GM23248 (cell line): ENCODE data around the gene IFT80. TPM values are rescaled to one million over a fixed set of nuclear protein-coding genes. Genes with fewer than 3 reads are reported as not detected.
A peak's percentile ranks its signal among the peaks of the same experiment; 100 is the strongest.

ENCODE experiments used
- DNase-seq: peaks from one replicate; pipeline ENCODE4 v3.0.0-alpha.2; 2015
- H2AFZ ChIP-seq: fragments of 200-600 bp; sonication (generic); 2 replicates; pipeline ENCODE4 v1.6.1; 2016; ENCODE audit warnings: antibody characterized with exemption
- H3F3A ChIP-seq: fragments of 200-600 bp; sonication (generic); 2 replicates; pipeline ENCODE4 v1.6.1; 2016; ENCODE audit warnings: mild to moderate bottlenecking, antibody characterized with exemption, mixed run types; ENCODE audit not compliant: insufficient read depth
- H3K27ac ChIP-seq: fragments of 200-600 bp; sonication (generic); 2 replicates; pipeline ENCODE4 v1.5.1; 2016; ENCODE audit warnings: mild to moderate bottlenecking
- H3K27me3 ChIP-seq: fragments of 200-600 bp; sonication (generic); replicated peaks from 2 replicates; pipeline ENCODE4 v1.6.1; 2016; ENCODE audit warnings: mild to moderate bottlenecking; ENCODE audit not compliant: insufficient read depth
- H3K36me3 ChIP-seq: fragments of 200-600 bp; sonication (generic); 2 replicates; pipeline ENCODE4 v1.6.1; 2016; ENCODE audit warnings: low read depth, mild to moderate bottlenecking
- H3K4me1 ChIP-seq: fragments of 200-600 bp; sonication (generic); 2 replicates; pipeline ENCODE4 v1.6.1; 2016; ENCODE audit warnings: mild to moderate bottlenecking; ENCODE audit not compliant: insufficient read depth
- H3K4me2 ChIP-seq: fragments of 200-600 bp; sonication (generic); one replicate; pipeline ENCODE4 v1.6.1; 2016; ENCODE audit warnings: mild to moderate bottlenecking; ENCODE audit not compliant: unreplicated experiment
- H3K4me3 ChIP-seq: fragments of 200-600 bp; sonication (generic); 2 replicates; pipeline ENCODE4 v1.5.1; 2016; ENCODE audit warnings: mild to moderate bottlenecking
- H3K79me2 ChIP-seq: fragments of 200-600 bp; sonication (generic); 2 replicates; pipeline ENCODE4 v1.6.1; 2016; ENCODE audit warnings: mild to moderate bottlenecking; ENCODE audit not compliant: insufficient read depth
- H3K9ac ChIP-seq: fragments of 200-600 bp; sonication (generic); 2 replicates; pipeline ENCODE4 v1.6.1; 2016; ENCODE audit warnings: mild to moderate bottlenecking
- H3K9me2 ChIP-seq: fragments of 200-600 bp; sonication (generic); 2 replicates; pipeline ENCODE4 v1.6.1; 2016; ENCODE audit warnings: mixed run types, mild to moderate bottlenecking, moderate library complexity; ENCODE audit not compliant: insufficient read depth
- H3K9me3 ChIP-seq: fragments of 200-600 bp; sonication (generic); one replicate; pipeline ENCODE4 v1.6.1; 2017; ENCODE audit warnings: low read depth
- H4K20me1 ChIP-seq: fragments of 200-600 bp; sonication (generic); 2 replicates; pipeline ENCODE4 v1.6.0; 2016; ENCODE audit not compliant: insufficient read depth
- EZH2 ChIP-seq: fragments of 200-600 bp; sonication (generic); IDR thresholded peaks from 2 replicates; pipeline ENCODE4 v1.6.1; 2018; ENCODE audit warnings: antibody characterized with exemption, mild to moderate bottlenecking; ENCODE audit not compliant: insufficient read depth, poor library complexity, severe bottlenecking
- EZH2phosphoT487 ChIP-seq: fragments of 200-600 bp; sonication (generic); IDR thresholded peaks from 2 replicates; pipeline ENCODE4 v1.6.1; 2018; ENCODE audit warnings: antibody characterized with exemption, moderate library complexity, mild to moderate bottlenecking, low read depth; ENCODE audit not compliant: insufficient read depth
- WGBS, 2 experiments: methylation state at CpG; one replicate each; pipeline ENCODE4 v1.1.6; 2015 to 2017; ENCODE audit warnings: low lambda C conversion rate in 2 of 2, low coverage in 1 of 2; ENCODE audit errors: missing lambda C conversion rate in 2 of 2; 5-methylcytosine and 5-hydroxymethylcytosine counted together
- in situ Hi-C: fragments of 300-500 bp; cut with MboI; formaldehyde crosslinking; loops from 2 replicates; pipeline ENCODE4 v1.15.0; 2020
- polyA plus RNA-seq: library from polyadenylated mRNA; unstranded; fragments of >200 nt; fragmentation: Nextera tagmentation; extraction: Ambion mirVana; gene quantifications from 2 replicates; pipeline ENCODE4 v1.2.1, GENCODE V29; 2016
- total RNA-seq: library from RNA; depleted of rRNA; stranded (reverse); fragments of >200 nt; shearing (Covaris generic); gene quantifications from 2 replicates; pipeline ENCODE4 v1.2.3, GENCODE V29; 2014

Gene IFT80
- total and polyA plus RNA-seq, 2 experiments from 2014 or later = 19.8 to 48.4 TPM

GRCh38 chr3:160412477-160412876, 13.5 kb upstream of the IFT80 start:
- Histone ChIP-seq H3K9me3 (no peaks in the 10 kb centered on the region), H3K4me1 (no peaks in the 10 kb centered on the region), H2AFZ (no peak overlapping the region), H3K79me2 (peaks cover 89% of the 10 kb centered on the region), H3K9ac (no peak overlapping the region), H3K4me2 (no peak overlapping the region), H3K9me2 (no peaks in the 10 kb centered on the region), H3K36me3 (peaks cover 50% of the 10 kb centered on the region), H4K20me1 (no peaks in the 10 kb centered on the region), H3F3A (0 out of 2 replicates have a peak, but pooled peaks cover 11% of the 10 kb centered on the region), H3K27me3 (no peaks in the 10 kb centered on the region), H3K4me3 (no peak overlapping the region), H3K27ac (no peak overlapping the region)
- 92 to 97% methylated on average over 1 of the region's 1 CpG for WGBS, 2 experiments
- no peak for TF ChIP-seq EZH2phosphoT487
- TF ChIP-seq EZH2 = no peak
- DNase-seq = no peak
- in situ Hi-C loops = no loop called here

GRCh38 chr3:160409812-160410610, 11.0 kb upstream of the IFT80 start:
- no peak overlapping the region for H3K4me3 ChIP-seq
- TF ChIP-seq EZH2 = no peak

GRCh38 chr3:160403796-160404470, 4.9 kb upstream of the IFT80 start:
- no peaks in the 10 kb centered on the region for H4K20me1 ChIP-seq
- H3K36me3 ChIP-seq = peaks cover 32% of the 10 kb centered on the region; the same call in 1 of the 2 replicates
- H3K27me3 ChIP-seq = no peaks in the 10 kb centered on the region
- no peaks in the 10 kb centered on the region for H3K9me2 ChIP-seq
- TF ChIP-seq EZH2 = no peak
- no peak for TF ChIP-seq EZH2phosphoT487
- H3K4me2 ChIP-seq = peak overlapping the region; percentile 90
- no peaks in the 10 kb centered on the region for H3K9me3 ChIP-seq
- H3K4me1 ChIP-seq = peaks cover 43% of the 10 kb centered on the region
- in situ Hi-C loops = loop anchor here (10.0 kb wide), 1 partner anchor 239 kb away; no protein-coding TSS in a partner anchor
- H3K79me2 ChIP-seq = peaks cover 93% of the 10 kb centered on the region
- H3F3A ChIP-seq = peaks cover 13% of the 10 kb centered on the region
- peak overlapping the region; percentile 95 for H3K4me3 ChIP-seq
- peak overlapping the region; percentile 55 for H2AFZ ChIP-seq
- peak overlapping the region; percentile 98 for H3K27ac ChIP-seq
- H3K9ac ChIP-seq = peak overlapping the region; percentile 98
- DNase-seq = peak; percentile 39
- 45 to 47% methylated on average over 7 of the region's 7 CpGs for WGBS, 2 experiments

More at GRCh38 chr3:160409812-160410610, 11.0 kb upstream of the IFT80 start:
- peaks cover 14% of the 10 kb centered on the region for H3K4me1 ChIP-seq
- 90 to 93% methylated on average over 10 of the region's 10 CpGs for WGBS, 2 experiments
- no peaks in the 10 kb centered on the region for H4K20me1 ChIP-seq
- H3K9me2 ChIP-seq = no peaks in the 10 kb centered on the region
- peaks cover 45% of the 10 kb centered on the region for H3K36me3 ChIP-seq
- peaks cover 91% of the 10 kb centered on the region for H3K79me2 ChIP-seq
- no peak overlapping the region for H3K27ac ChIP-seq
- H3K9ac ChIP-seq = no peak overlapping the region
- no peak overlapping the region for H3K4me2 ChIP-seq
- H3K27me3 ChIP-seq = no peaks in the 10 kb centered on the region
- no peak overlapping the region for H2AFZ ChIP-seq
- peak; percentile 6 for DNase-seq
- H3F3A ChIP-seq = 0 out of 2 replicates have a peak, but pooled peaks cover 7% of the 10 kb centered on the region
- no peaks in the 10 kb centered on the region for H3K9me3 ChIP-seq
- in situ Hi-C loops = loop anchor here (10.0 kb wide), 1 partner anchor 245 kb away; no protein-coding TSS in a partner anchor

- Histone ChIP-seq H3K9me3 (no peaks in the 10 kb centered on the region), H3K79me2 (peaks cover 93% of the 10 kb centered on the region), H4K20me1 (no peaks in the 10 kb centered on the region), H3K4me1 (peaks cover 47% of the 10 kb centered on the region), H3K9ac (peak overlapping the region; percentile 98), H3K27ac (peak overlapping the region; percentile 98), H3K4me2 (peak overlapping the region; percentile 90), H3K4me3 (peak overlapping the region; percentile 95), H3F3A (peaks cover 13% of the 10 kb centered on the region), H2AFZ (peak overlapping the region; percentile 55), H3K9me2 (no peaks in the 10 kb centered on the region), H3K36me3 (peaks cover 28% of the 10 kb centered on the region; the same call in 1 of the 2 replicates), H3K27me3 (no peaks in the 10 kb centered on the region)
- WGBS, 2 experiments = 92 to 95% methylated on average over 2 of the region's 2 CpGs
- TF ChIP-seq EZH2phosphoT487 = no peak
- no peak for TF ChIP-seq EZH2
- in situ Hi-C loops = loop anchor here (10.0 kb wide), 1 partner anchor 238 kb away; no protein-coding TSS in a partner anchor
- peak; percentile 26 for DNase-seq
These were observed 4.1 kb upstream of the IFT80 start for GRCh38 chr3:160403028-160403545.
